ENCODE data around the gene ABCC6. TPM values are rescaled to one million over a fixed set of nuclear protein-coding genes. Genes with fewer than 3 reads are reported as not detected.
A peak's percentile ranks its signal among the peaks of the same experiment; 100 is the strongest.
"Not testable (repeated sequence)": the region's sequence is repeated elsewhere in the genome, so short reads cannot be mapped to it uniquely, and the experiment has no call there.

Gene ABCC6
- total and polyA plus RNA-seq, 8 donors: 4.1 to 95.6 (median 11.5) TPM

- TF ChIP-seq POLR2AphosphoS5 (IDR thresholded peaks at IDR 0.05) (peak in 1 of 3 donors; percentile 7), POLR2A (IDR thresholded peaks at IDR 0.05) (no peak)
- no peaks in the 10 kb centered on the region for H3K9me3 ChIP-seq
- intact Hi-C loops (cut with DNase I; ENCODE audit: low total_unique reads): no loop called here
- H3K36me3 ChIP-seq: peaks cover 0 to 18% (median 8%) of the 10 kb centered on the region in 4 donors
- no peak overlapping the region for H3K4me3 ChIP-seq
- H3K27ac ChIP-seq: peak overlapping the region in 3 of 5 donors; percentile 35 to 83 (median 68)
- DNase-seq: no peak
- no peaks in the 10 kb centered on the region for H3K27me3 ChIP-seq
- WGBS, 5 donors: 75 to 88% (median 81%) methylated on average over 8 of the region's 8 CpGs
- H3K4me1 ChIP-seq: peaks cover 5 to 37% (median 16%) of the 10 kb centered on the region in 4 donors
These were observed 72.0 kb downstream of the ABCC6 start for GRCh38 chr16:16151315-16151714.

DNA sequence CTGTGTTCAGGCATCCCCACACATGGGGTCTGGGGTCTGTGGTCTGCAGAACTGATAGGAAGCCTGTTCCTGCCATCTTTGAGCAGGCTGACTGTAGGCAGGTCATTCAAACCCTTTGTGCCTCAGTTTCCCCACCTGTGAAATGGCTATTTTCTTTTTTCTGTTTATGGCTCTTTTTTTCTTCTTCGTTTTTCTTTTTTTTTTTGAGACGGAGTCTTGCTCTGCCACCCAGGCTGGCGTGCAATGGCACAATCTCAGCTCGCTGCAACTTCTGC is 72.5 kb downstream of the ABCC6 start:
- 89 to 96% (median 94%) methylated on average over 4 of the region's 4 CpGs for WGBS, 5 donors

GRCh38 chr16:16150117-16150877 is 73.0 kb downstream of the ABCC6 start:
- intact Hi-C loops (cut with DNase I; ENCODE audit: low total_unique reads): no loop called here
- peak overlapping the region in 4 of 5 donors; percentile 26 to 83 (median 52) for H3K27ac ChIP-seq

More for the DNA sequence above, 72.5 kb downstream of the ABCC6 start:
- intact Hi-C loops (cut with DNase I; ENCODE audit: low total_unique reads): no loop called here
- H3K9me3 ChIP-seq: no peaks in the 10 kb centered on the region
- TF ChIP-seq, protein P1, sequence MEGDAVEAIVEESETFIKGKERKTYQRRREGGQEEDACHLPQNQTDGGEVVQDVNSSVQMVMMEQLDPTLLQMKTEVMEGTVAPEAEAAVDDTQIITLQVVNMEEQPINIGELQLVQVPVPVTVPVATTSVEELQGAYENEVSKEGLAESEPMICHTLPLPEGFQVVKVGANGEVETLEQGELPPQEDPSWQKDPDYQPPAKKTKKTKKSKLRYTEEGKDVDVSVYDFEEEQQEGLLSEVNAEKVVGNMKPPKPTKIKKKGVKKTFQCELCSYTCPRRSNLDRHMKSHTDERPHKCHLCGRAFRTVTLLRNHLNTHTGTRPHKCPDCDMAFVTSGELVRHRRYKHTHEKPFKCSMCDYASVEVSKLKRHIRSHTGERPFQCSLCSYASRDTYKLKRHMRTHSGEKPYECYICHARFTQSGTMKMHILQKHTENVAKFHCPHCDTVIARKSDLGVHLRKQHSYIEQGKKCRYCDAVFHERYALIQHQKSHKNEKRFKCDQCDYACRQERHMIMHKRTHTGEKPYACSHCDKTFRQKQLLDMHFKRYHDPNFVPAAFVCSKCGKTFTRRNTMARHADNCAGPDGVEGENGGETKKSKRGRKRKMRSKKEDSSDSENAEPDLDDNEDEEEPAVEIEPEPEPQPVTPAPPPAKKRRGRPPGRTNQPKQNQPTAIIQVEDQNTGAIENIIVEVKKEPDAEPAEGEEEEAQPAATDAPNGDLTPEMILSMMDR (IDR thresholded peaks at IDR 0.05): no peak
- no peak for TF ChIP-seq POLR2A (IDR thresholded peaks at IDR 0.05)
- no peak for TF ChIP-seq POLR2AphosphoS5 (IDR thresholded peaks at IDR 0.05)
- TF ChIP-seq EP300 (IDR thresholded peaks at IDR 0.05): no peak
- no peak for DNase-seq
- H3K36me3 ChIP-seq: peaks cover 0 to 20% (median 11%) of the 10 kb centered on the region in 4 donors
- H3K4me3 ChIP-seq: no peak overlapping the region
- H3K4me1 ChIP-seq: peaks cover 5 to 41% (median 16%) of the 10 kb centered on the region in 4 donors
- H3K27ac ChIP-seq: peak overlapping the region in 3 of 5 donors; percentile 35 to 83 (median 68)
- H3K27me3 ChIP-seq: no peaks in the 10 kb centered on the region

GRCh38 chr16:16149710-16150116 is 73.6 kb downstream of the ABCC6 start:
- WGBS, 5 donors: 66 to 79% (median 75%) methylated on average over 5 to 10 of the region's 10 CpGs
- DNase-seq: no peak
- no peak for TF ChIP-seq POLR2AphosphoS5 (IDR thresholded peaks at IDR 0.05)
- TF ChIP-seq EP300 (IDR thresholded peaks at IDR 0.05): no peak
- TF ChIP-seq POLR2A (IDR thresholded peaks at IDR 0.05): no peak
- TF ChIP-seq, protein P1 (IDR thresholded peaks at IDR 0.05): no peak

More at GRCh38 chr16:16150117-16150877, 73.0 kb downstream of the ABCC6 start:
- Histone ChIP-seq H3K27me3 (no peaks in the 10 kb centered on the region), H3K4me3 (no peak overlapping the region), H3K9me3 (no peaks in the 10 kb centered on the region), H3K36me3 (peaks cover 0 to 25% (median 16%) of the 10 kb centered on the region in 4 donors), H3K4me1 (peaks cover 5 to 41% (median 16%) of the 10 kb centered on the region in 4 donors)
- DNase-seq: peak in 1 of 2 donors; percentile 90
- 34 to 67% (median 64%) methylated on average over 11 to 28 of the region's 28 CpGs for WGBS, 5 donors
- TF ChIP-seq POLR2AphosphoS5 (IDR thresholded peaks at IDR 0.05): peak in 1 of 3 donors; percentile 27
- TF ChIP-seq POLR2A (IDR thresholded peaks at IDR 0.05): no peak
- TF ChIP-seq, protein P1 (IDR thresholded peaks at IDR 0.05): no peak

DNA sequence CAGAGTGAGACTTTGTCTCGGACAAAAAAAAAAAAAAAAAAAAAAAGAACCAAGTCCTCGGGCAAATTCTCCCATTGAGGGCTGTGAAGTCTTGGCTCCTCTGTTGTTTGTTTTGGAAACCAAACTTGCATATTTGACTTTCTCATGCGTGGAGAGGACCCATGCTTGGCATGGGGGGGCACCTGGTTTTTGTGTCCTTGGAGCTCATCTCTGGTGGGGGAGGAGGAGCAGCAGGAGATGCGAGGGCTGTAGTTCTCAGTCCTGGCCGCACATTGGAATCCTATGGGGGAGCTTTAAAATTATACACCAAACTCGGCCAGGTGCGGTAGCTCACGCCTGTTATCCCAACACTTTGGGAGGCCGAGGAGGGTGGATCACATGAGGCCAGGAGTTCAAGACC is 74.5 kb downstream of the ABCC6 start:
- peak overlapping the region in 1 of 5 donors; percentile 83 for H3K27ac ChIP-seq
- H3K9me3 ChIP-seq: no peaks in the 10 kb centered on the region
- no peak overlapping the region for H3K4me3 ChIP-seq
- intact Hi-C loops (cut with DNase I; ENCODE audit: low total_unique reads): no loop called here
- H3K27me3 ChIP-seq: no peaks in the 10 kb centered on the region
- TF ChIP-seq, protein P1 (IDR thresholded peaks at IDR 0.05): no peak
- no peak for DNase-seq
- peaks cover 5 to 41% (median 16%) of the 10 kb centered on the region in 4 donors for H3K4me1 ChIP-seq
- WGBS, 5 donors: 69 to 77% (median 72%) methylated on average over 9 of the region's 9 CpGs
- peaks cover 0 to 35% (median 27%) of the 10 kb centered on the region in 4 donors for H3K36me3 ChIP-seq

More at GRCh38 chr16:16149710-16150116, 73.6 kb downstream of the ABCC6 start:
- peaks cover 0 to 26% (median 20%) of the 10 kb centered on the region in 4 donors for H3K36me3 ChIP-seq
- intact Hi-C loops (cut with DNase I; ENCODE audit: low total_unique reads): no loop called here
- H3K4me1 ChIP-seq: peaks cover 5 to 41% (median 16%) of the 10 kb centered on the region in 4 donors
- no peak overlapping the region for H3K4me3 ChIP-seq
- peak overlapping the region in 4 of 5 donors; percentile 26 to 83 (median 52) for H3K27ac ChIP-seq
- no peaks in the 10 kb centered on the region for H3K27me3 ChIP-seq
- H3K9me3 ChIP-seq: no peaks in the 10 kb centered on the region

- H3K4me3 ChIP-seq; H3K27me3 ChIP-seq; intact Hi-C loops (cut with DNase I; ENCODE audit: low total_unique reads); DNase-seq; H3K9me3 ChIP-seq: not testable (repeated sequence)
- Histone ChIP-seq H3K27ac (peak overlapping the region in 1 of 5 donors; percentile 83), H3K36me3 (peaks cover 0 to 42% (median 31%) of the 10 kb centered on the region in 4 donors), H3K4me1 (peaks cover 5 to 41% (median 16%) of the 10 kb centered on the region in 4 donors)
- WGBS, 5 donors: 78 to 85% (median 82%) methylated on average over 14 to 15 of the region's 15 CpGs
These were observed 75.2 kb downstream of the ABCC6 start for GRCh38 chr16:16148000-16148599.
